K562 (cell line): ENCODE data around the gene SLC25A42. TPM values are rescaled to one million over a fixed set of nuclear protein-coding genes. Genes with fewer than 3 reads are reported as not detected.

Source experiments
- AFF4 ChIP-seq: sonication (generic); formaldehyde crosslinking; IDR thresholded peaks from 2 replicates; pipeline ENCODE4 v1.8.0; 2023; ENCODE audit warnings: mild to moderate bottlenecking, missing genetic modification reagents
- CBX1 ChIP-seq: sonication (generic); IDR thresholded peaks from 2 replicates; pipeline ENCODE4 v1.6.1; 2016; ENCODE audit warnings: antibody characterized with exemption, low read depth, mild to moderate bottlenecking
- CBX5 ChIP-seq: IDR thresholded peaks from 2 replicates; pipeline ENCODE4 v1.6.1; 2014; ENCODE audit warnings: low read depth, borderline replicate concordance
- FOXM1 ChIP-seq, 2 experiments: fragments of 450-650 bp in 1 of 2; sonication (generic) in 1 of 2; formaldehyde crosslinking in 1 of 2; IDR thresholded peaks; 2 replicates each; pipeline versions ENCODE4 v1.6.1 to v1.9.0; 2017 to 2022; ENCODE audit warnings: low read depth in 2 of 2, mild to moderate bottlenecking in 2 of 2, missing genetic modification reagents in 1 of 2, moderate library complexity in 1 of 2
- HCFC1 ChIP-seq: IDR thresholded peaks from 2 replicates; pipeline ENCODE4 v1.6.1; 2012; ENCODE audit warnings: low read depth, low read length, improper control_type of control experiment
- MGA ChIP-seq: fragments of 450-650 bp; IDR thresholded peaks from 2 replicates; pipeline ENCODE4 v1.6.1; 2016; ENCODE audit warnings: mild to moderate bottlenecking, moderate library complexity
- NELFE ChIP-seq: IDR thresholded peaks from 2 replicates; pipeline ENCODE4 v1.6.1; 2011; ENCODE audit warnings: mild to moderate bottlenecking; ENCODE audit not compliant: insufficient read depth, insufficient read length
- PCBP2 ChIP-seq: fragments of 200-400 bp; formaldehyde crosslinking; IDR thresholded peaks from 2 replicates; pipeline ENCODE4 v1.6.1; 2018; ENCODE audit warnings: low read length, low read depth, mild to moderate bottlenecking, moderate library complexity; ENCODE audit not compliant: poor library complexity, severe bottlenecking
- SFPQ ChIP-seq: fragments of 200-400 bp; formaldehyde crosslinking; IDR thresholded peaks from 2 replicates; pipeline ENCODE4 v1.6.1; 2017; ENCODE audit warnings: mild to moderate bottlenecking, low read depth, low read length, moderate library complexity
- TAL1 ChIP-seq: fragments of 450-650 bp; IDR thresholded peaks from 2 replicates; pipeline ENCODE4 v1.6.1; 2016; ENCODE audit warnings: mild to moderate bottlenecking
- ZNF143 ChIP-seq: sonication (generic); formaldehyde crosslinking; IDR thresholded peaks from 2 replicates; pipeline ENCODE4 v1.9.0; 2022; ENCODE audit warnings: mild to moderate bottlenecking, missing genetic modification reagents
- ZNF354B ChIP-seq: fragments of 250-450 bp; sonication (Bioruptor Pico); IDR thresholded peaks from 2 replicates; pipeline ENCODE4 v1.4.0; 2020
- polyA plus RNA-seq, 8 experiments: library from polyadenylated mRNA; depleted of rRNA in 4 of 8; stranded (reverse) in 5 of 8; unstranded in 3 of 8; fragments of >200 nt; fragmentation: Nextera tagmentation in 2 of 8; fragmentation: Illumina TruSeq in 1 of 8; extraction: Ambion mirVana in 2 of 8; extraction: Trizol in 1 of 8; gene quantifications; 2 replicates each; pipeline versions ENCODE4 v1.2.1 to v1.2.3, GENCODE V29; 2011 to 2014; ENCODE audit warnings: inconsistent platforms in 1 of 8, missing spikeins in 1 of 8
- total RNA-seq, 7 experiments: library from RNA; depleted of rRNA in 6 of 7; stranded (reverse); fragments of >200 nt in 6 of 7; fragmentation: Illumina TruSeq in 2 of 7; extraction: Trizol in 2 of 7; gene quantifications; 2 replicates each; pipeline versions ENCODE4 v1.2.1 to v1.2.3, GENCODE V29; 2011 to 2021; ENCODE audit warnings: low replicate concordance in 1 of 7

The SLC25A42 gene
- total and polyA plus RNA-seq, 9 of the 15 experiments (the other 6 are each of a cell fraction or from before 2014, with no cell fraction given): 0.59 to 32.2 (median 14.1) TPM

GRCh38 chr19:19033176-19033425 is 30.7 kb upstream of the SLC25A42 start (continued):
- TF ChIP-seq MGA (no peak), ZNF143 (CRISPR knock-in tag) (no peak), NELFE (no peak), CBX1 (no peak), FOXM1 (IDR thresholded peaks at IDR 0.05; ENCODE audit: low read depth) (no peak), FOXM1 (CRISPR knock-in tag; IDR thresholded peaks at IDR 0.05; ENCODE audit: low read depth) (no peak), TAL1 (no peak), PCBP2 (no peak), AFF4 (CRISPR knock-in tag) (no peak), SFPQ (no peak), ZNF354B (CRISPR knock-in tag) (no peak), HCFC1 (no peak), CBX5 (no peak)
